ENCODE results near the gene PPP5C. TPM values are rescaled to one million over a fixed set of nuclear protein-coding genes. Genes with fewer than 3 reads are reported as not detected.

The PPP5C gene
- polyA plus RNA-seq, 1 donor from 2014 or later, result 99.3 TPM

- no peak overlapping the region for H2AFZ ChIP-seq (ENCODE audit: low read depth, low read length)
- H3K79me2 ChIP-seq (replicated peaks; ENCODE audit: insufficient read depth, low read length), result peaks cover 25% of the 10 kb centered on the region
- peak overlapping the region; percentile 79 for H3K4me3 ChIP-seq (ENCODE audit: low read length)
- no peaks in the 10 kb centered on the region for H3K9me2 ChIP-seq (ENCODE audit: insufficient read depth, low read length)
- no peaks in the 10 kb centered on the region for H3K27me3 ChIP-seq (ENCODE audit: insufficient read depth, low read depth, low read length)
- H3K4me2 ChIP-seq (ENCODE audit: low read length), result peak overlapping the region; percentile 96
- no peak for TF ChIP-seq REST (IDR thresholded peaks at IDR 0.05; ENCODE audit: borderline replicate concordance)
- peak overlapping the region; percentile 83 for H3K9ac ChIP-seq (ENCODE audit: low read length)
- H3K9me3 ChIP-seq (ENCODE audit: low read length), result no peaks in the 10 kb centered on the region
- no peaks in the 10 kb centered on the region for H3K36me3 ChIP-seq (ENCODE audit: insufficient read depth, low read length)
- H3F3A ChIP-seq (ENCODE audit: insufficient read depth, low read length, poor library complexity, severe bottlenecking), result no peaks in the 10 kb centered on the region
- no peaks in the 10 kb centered on the region for H4K20me1 ChIP-seq (ENCODE audit: insufficient read depth)
- peak overlapping the region; percentile 82 for H3K27ac ChIP-seq (ENCODE audit: low read length)
These were observed 80.7 kb downstream of the PPP5C start for GRCh38 chr19:46427518-46428045.

GRCh38 chr19:46428239-46429135 is 81.6 kb downstream of the PPP5C start, which contains the start of gene PNMA8C:
TSS of gene PNMA8C (minus strand) at chr19:46428936. CDS start at chr19:46428359, 577 bp downstream.
- no peaks in the 10 kb centered on the region for H3K9me2 ChIP-seq (ENCODE audit: insufficient read depth, low read length)
- peaks cover 25% of the 10 kb centered on the region for H3K79me2 ChIP-seq (replicated peaks; ENCODE audit: insufficient read depth, low read length)
- no peaks in the 10 kb centered on the region for H3K27me3 ChIP-seq (ENCODE audit: insufficient read depth, low read depth, low read length)
- H3K9ac ChIP-seq (ENCODE audit: low read length), result peak within 1 kb of the TSS; percentile 83
- H3K9me3 ChIP-seq (ENCODE audit: low read length), result no peaks in the 10 kb centered on the region
- no peaks in the 10 kb centered on the region for H4K20me1 ChIP-seq (ENCODE audit: insufficient read depth)
- peak within 1 kb of the TSS; percentile 82 for H3K27ac ChIP-seq (ENCODE audit: low read length)
- TF ChIP-seq TAF1 (IDR thresholded peaks at IDR 0.05; ENCODE audit: low read depth) (peak; percentile 32), MXI1 (conservative IDR thresholded peaks at IDR 0.05; ENCODE audit: poor library complexity, severe bottlenecking) (peak; percentile 61), POLR2AphosphoS5 (IDR thresholded peaks at IDR 0.05) (peak; percentile 91), CTCF (IDR thresholded peaks at IDR 0.05; ENCODE audit: poor library complexity, severe bottlenecking) (no peak), EZH2 (IDR thresholded peaks at IDR 0.05; ENCODE audit: borderline replicate concordance, insufficient read depth, low read length, poor library complexity, severe bottlenecking) (no peak), SMC3 (conservative IDR thresholded peaks at IDR 0.05; ENCODE audit: poor library complexity) (no peak), REST (IDR thresholded peaks at IDR 0.05; ENCODE audit: borderline replicate concordance) (peak; percentile 26), RAD21 (conservative IDR thresholded peaks at IDR 0.05) (peak; percentile 35), EP300 (conservative IDR thresholded peaks at IDR 0.05; ENCODE audit: poor library complexity, severe bottlenecking) (peak; percentile 59)
- H3F3A ChIP-seq (ENCODE audit: insufficient read depth, low read length, poor library complexity, severe bottlenecking), result no peaks in the 10 kb centered on the region
- peak within 1 kb of the TSS; percentile 96 for H3K4me2 ChIP-seq (ENCODE audit: low read length)
- peak within 1 kb of the TSS; percentile 45 for H2AFZ ChIP-seq (ENCODE audit: low read depth, low read length)
- peak within 1 kb of the TSS; percentile 79 for H3K4me3 ChIP-seq (ENCODE audit: low read length)
- no peaks in the 10 kb centered on the region for H3K36me3 ChIP-seq (ENCODE audit: insufficient read depth, low read length)
